GM21447 (cell line): ENCODE measurements around the gene MZT2B.
A peak's percentile ranks its signal among the peaks of the same experiment; 100 is the strongest.
"Not testable (repeated sequence)": the region's sequence is repeated elsewhere in the genome, so short reads cannot be mapped to it uniquely, and the experiment has no call there.

ENCODE experiments used
- ATAC-seq: cut with Tn5 transposase; IDR thresholded peaks from one replicate; pipeline ENCODE4 v1.9.1; 2021; ENCODE audit not compliant: unreplicated experiment

Gene MZT2B

GRCh38 chr2:130152136-130152815 lies 29.8 kb upstream of the MZT2B start:
- not testable (repeated sequence) for ATAC-seq

- ATAC-seq = no peak
These were observed 29.1 kb upstream of the MZT2B start for GRCh38 chr2:130152816-130153595.

GRCh38 chr2:130153721-130154422 lies 28.2 kb upstream of the MZT2B start:
- ATAC-seq = not testable (repeated sequence)

GRCh38 chr2:130154423-130154770 lies 27.7 kb upstream of the MZT2B start:
- ATAC-seq = not testable (repeated sequence)

GRCh38 chr2:130154773-130155765 lies 27.0 kb upstream of the MZT2B start:
- no peak for ATAC-seq

- ATAC-seq = not testable (repeated sequence)
These were observed 26.0 kb upstream of the MZT2B start for GRCh38 chr2:130155956-130156623.

- ATAC-seq = no peak
These were observed 25.4 kb upstream of the MZT2B start for GRCh38 chr2:130156624-130157004.

GRCh38 chr2:130157354-130157753 lies 24.7 kb upstream of the MZT2B start:
- ATAC-seq = peak; percentile 39

- ATAC-seq = peak; percentile 90
These were observed 24.1 kb upstream of the MZT2B start for GRCh38 chr2:130157825-130158514.

- no peak for ATAC-seq
These were observed 23.4 kb upstream of the MZT2B start for GRCh38 chr2:130158631-130159030.

- not testable (repeated sequence) for ATAC-seq
These were observed 22.7 kb upstream of the MZT2B start for GRCh38 chr2:130159376-130159775.

- ATAC-seq = no peak
These were observed 21.9 kb upstream of the MZT2B start for GRCh38 chr2:130160131-130160530.

GRCh38 chr2:130160838-130161705 lies 21.0 kb upstream of the MZT2B start:
- ATAC-seq = not testable (repeated sequence)

GRCh38 chr2:130162486-130162885 lies 19.6 kb upstream of the MZT2B start:
- ATAC-seq = not testable (repeated sequence)

GRCh38 chr2:130162968-130163367 lies 19.1 kb upstream of the MZT2B start:
- no peak for ATAC-seq

GRCh38 chr2:130165293-130166016 lies 16.6 kb upstream of the MZT2B start:
- ATAC-seq = no peak

GRCh38 chr2:130166611-130167010 lies 15.5 kb upstream of the MZT2B start:
- not testable (repeated sequence) for ATAC-seq

- ATAC-seq = not testable (repeated sequence)
These were observed 12.9 kb upstream of the MZT2B start for GRCh38 chr2:130169163-130169562.
